H9 (cell line): ENCODE data around the gene MYL10. TPM values are rescaled to one million over a fixed set of nuclear protein-coding genes. Genes with fewer than 3 reads are reported as not detected.

Experiments
- DNase-seq: peaks from one replicate; pipeline ENCODE4 v3.0.0-alpha.2; 2017
- H2AFZ ChIP-seq: one replicate; pipeline ENCODE4 v1.6.1; 2013; ENCODE audit warnings: mild to moderate bottlenecking, low read length, control low read depth, moderate library complexity
- H2AK5ac ChIP-seq: 2 replicates; pipeline ENCODE4 v1.6.1; 2013; ENCODE audit warnings: low read length, control low read depth, mixed read lengths; ENCODE audit not compliant: insufficient read length
- H2BK120ac ChIP-seq: one replicate; pipeline ENCODE4 v1.6.1; 2013; ENCODE audit warnings: low read depth, mild to moderate bottlenecking, low read length, control low read depth, inconsistent platforms; ENCODE audit not compliant: poor library complexity, severe bottlenecking
- H2BK12ac ChIP-seq: 2 replicates; pipeline ENCODE4 v1.6.1; 2013; ENCODE audit warnings: low read length, control low read depth, mixed read lengths, low read depth; ENCODE audit not compliant: insufficient read length
- H2BK15ac ChIP-seq: 2 replicates; pipeline ENCODE4 v1.6.1; 2013; ENCODE audit warnings: low read depth, low read length, control low read depth
- H2BK20ac ChIP-seq: one replicate; pipeline ENCODE4 v1.6.1; 2013; ENCODE audit warnings: low read depth, mild to moderate bottlenecking, low read length, control low read depth, inconsistent platforms; ENCODE audit not compliant: poor library complexity, severe bottlenecking
- H2BK5ac ChIP-seq: 2 replicates; pipeline ENCODE4 v1.6.1; 2013; ENCODE audit warnings: low read length, control low read depth, mixed read lengths; ENCODE audit not compliant: insufficient read length
- H3K14ac ChIP-seq: 2 replicates; pipeline ENCODE4 v1.6.1; 2013; ENCODE audit warnings: low read length, control low read depth; ENCODE audit not compliant: insufficient read depth
- H3K18ac ChIP-seq: 2 replicates; pipeline ENCODE4 v1.6.1; 2013; ENCODE audit warnings: low read depth, mild to moderate bottlenecking, mixed read lengths, low read length, control low read depth; ENCODE audit not compliant: insufficient read length
- H3K23ac ChIP-seq: 2 replicates; pipeline ENCODE4 v1.6.1; 2013; ENCODE audit warnings: low read length, control low read depth, mixed read lengths, low read depth; ENCODE audit not compliant: insufficient read length
- H3K23me2 ChIP-seq: 2 replicates; pipeline ENCODE4 v1.6.1; 2013; ENCODE audit warnings: low read depth, mild to moderate bottlenecking, mixed read lengths, low read length, control low read depth; ENCODE audit not compliant: insufficient read length, poor library complexity, severe bottlenecking
- H3K27ac ChIP-seq: 2 replicates; pipeline ENCODE4 v1.5.1; 2013; ENCODE audit warnings: low read length, control low read depth, mixed read lengths, low read depth; ENCODE audit not compliant: insufficient read length
- H3K27me3 ChIP-seq: 2 replicates; pipeline ENCODE4 v1.6.1; 2013; ENCODE audit warnings: low read length, control low read depth, inconsistent platforms; ENCODE audit not compliant: insufficient read depth
- H3K4ac ChIP-seq: 2 replicates; pipeline ENCODE4 v1.6.1; 2013; ENCODE audit warnings: low read depth, mild to moderate bottlenecking, control low read depth, inconsistent platforms, low read length, moderate library complexity
- H3K4me1 ChIP-seq: 2 replicates; pipeline ENCODE4 v1.6.1; 2013; ENCODE audit warnings: low read length, control low read depth, inconsistent platforms; ENCODE audit not compliant: insufficient read depth
- H3K4me2 ChIP-seq: 2 replicates; pipeline ENCODE4 v1.6.1; 2013; ENCODE audit warnings: low read length, control low read depth, mixed read lengths; ENCODE audit not compliant: insufficient read length, insufficient read depth
- H3K56ac ChIP-seq: 2 replicates; pipeline ENCODE4 v1.6.1; 2013; ENCODE audit warnings: low read depth, mild to moderate bottlenecking, mixed read lengths, low read length, control low read depth; ENCODE audit not compliant: insufficient read length
- H3K79me1 ChIP-seq: 2 replicates; pipeline ENCODE4 v1.6.1; 2013; ENCODE audit warnings: low read depth, mild to moderate bottlenecking, moderate library complexity, low read length, control low read depth, inconsistent platforms; ENCODE audit not compliant: insufficient read depth, poor library complexity, severe bottlenecking
- H3K79me2 ChIP-seq: 2 replicates; pipeline ENCODE4 v1.6.1; 2013; ENCODE audit warnings: low read length, control low read depth, inconsistent platforms; ENCODE audit not compliant: insufficient read depth
- H3K9ac ChIP-seq: 2 replicates; pipeline ENCODE4 v1.6.1; 2013; ENCODE audit warnings: low read length, control low read depth, mixed read lengths; ENCODE audit not compliant: insufficient read length; ENCODE audit errors: extremely low read depth
- H3K9me3 ChIP-seq: one replicate; pipeline ENCODE4 v1.6.1; 2013; ENCODE audit warnings: low read depth, low read length, inconsistent platforms; ENCODE audit not compliant: control insufficient read depth
- H3T11ph ChIP-seq: one replicate; pipeline ENCODE4 v1.6.1; 2013; ENCODE audit warnings: mild to moderate bottlenecking, low read length, control low read depth, inconsistent platforms
- H4K20me1 ChIP-seq: one replicate; pipeline ENCODE4 v1.6.1; 2013; ENCODE audit not compliant: control insufficient read depth, insufficient read length, insufficient read depth
- H4K5ac ChIP-seq: 2 replicates; pipeline ENCODE4 v1.6.1; 2013; ENCODE audit warnings: low read depth, mild to moderate bottlenecking, mixed read lengths, low read length, control low read depth; ENCODE audit not compliant: insufficient read length
- H4K8ac ChIP-seq: replicated peaks from 2 replicates; pipeline ENCODE4 v1.6.1; 2013; ENCODE audit warnings: low read length, control low read depth, mixed read lengths, low read depth; ENCODE audit not compliant: insufficient read length
- H4K91ac ChIP-seq: 2 replicates; pipeline ENCODE4 v1.6.1; 2013; ENCODE audit warnings: low read depth, mild to moderate bottlenecking, moderate library complexity, mixed read lengths, low read length, control low read depth; ENCODE audit not compliant: insufficient read length
- H3K27ac Mint-ChIP-seq, 3 experiments: 2 replicates in 2 of 3; 3 replicates in 1 of 3; pipeline ENCODE4 v1.8.0; 2020 to 2021; ENCODE audit warnings: mixed read lengths in 3 of 3, mild to moderate bottlenecking in 1 of 3, moderate library complexity in 1 of 3
- H3K27me3 Mint-ChIP-seq: 2 replicates; pipeline ENCODE4 v1.8.0; 2021; ENCODE audit warnings: low read depth, mild to moderate bottlenecking, moderate library complexity, mixed read lengths
- H3K36me3 Mint-ChIP-seq, 3 experiments: 2 replicates in 2 of 3; 3 replicates in 1 of 3; pipeline ENCODE4 v1.8.0; 2020 to 2021; ENCODE audit warnings: low read depth in 3 of 3, mixed read lengths in 3 of 3; ENCODE audit not compliant: insufficient read depth in 1 of 3
- H3K4me1 Mint-ChIP-seq, 2 experiments: 2 replicates each; pipeline ENCODE4 v1.8.0; 2020; ENCODE audit warnings: mixed read lengths in 2 of 2
- H3K4me3 Mint-ChIP-seq, 2 experiments: 2 replicates in 1 of 2; 3 replicates in 1 of 2; pipeline ENCODE4 v1.8.0; 2020 to 2021; ENCODE audit warnings: mild to moderate bottlenecking in 2 of 2, mixed read lengths in 2 of 2, moderate library complexity in 1 of 2
- H3K9me3 Mint-ChIP-seq, 2 experiments: 2 replicates in 1 of 2; 3 replicates in 1 of 2; pipeline ENCODE4 v1.8.0; 2020; ENCODE audit warnings: mild to moderate bottlenecking in 2 of 2, mixed read lengths in 2 of 2, moderate library complexity in 1 of 2
- CTCF ChIP-seq: fragments of 200-600 bp; sonication (generic); conservative IDR thresholded peaks from 3 replicates; pipeline ENCODE4 v1.8.0; 2021; ENCODE audit warnings: antibody characterized with exemption, mild to moderate bottlenecking
- WGBS: extraction: QIAGEN DNeasy Blood & Tissue Kit; methylation state at CpG from one replicate; pipeline ENCODE4 v1.1.7; 2013; ENCODE audit warnings: missing lambda C conversion rate, low lambda C conversion rate, mixed read lengths; ENCODE audit not compliant: insufficient read length; ENCODE audit errors: extremely low coverage; 5-methylcytosine and 5-hydroxymethylcytosine counted together
- total RNA-seq: library from RNA; stranded (reverse); gene quantifications from 2 replicates; pipeline ENCODE4 v1.2.1, GENCODE V29; 2021

Gene MYL10
- total RNA-seq, 1 experiment from 2014 or later: 0.50 TPM

- no peak overlapping the region for H2BK20ac ChIP-seq
- no CpG with 5 or more reads among the region's 1 CpG for WGBS
- H2BK120ac ChIP-seq: no peak overlapping the region
- no peak overlapping the region for H3K4ac ChIP-seq
- H3T11ph ChIP-seq: no peak overlapping the region
- no peak overlapping the region for H2AK5ac ChIP-seq
- H2BK12ac ChIP-seq: no peak overlapping the region
- no peaks in the 10 kb centered on the region for H3K4me1 ChIP-seq
- no peak overlapping the region for H4K91ac ChIP-seq
- no peaks in the 10 kb centered on the region for H4K20me1 ChIP-seq
- no peak overlapping the region for H2BK5ac ChIP-seq
- no peak for TF ChIP-seq CTCF
- no peak overlapping the region for H3K23ac ChIP-seq
- no peaks in the 10 kb centered on the region for H3K27me3 ChIP-seq
- H3K79me2 ChIP-seq: no peaks in the 10 kb centered on the region
- H3K23me2 ChIP-seq: no peaks in the 10 kb centered on the region
- H3K14ac ChIP-seq: no peak overlapping the region
- Mint-ChIP-seq H3K4me3 (no peak overlapping the region), H3K4me1 (peaks cover 26 to 35% of the 10 kb centered on the region in 2 experiments), H3K9me3 (peaks cover 12 to 17% of the 10 kb centered on the region in 2 experiments), H3K27ac (no peak overlapping the region), H3K36me3 (peaks cover 9 to 19% (median 11%) of the 10 kb centered on the region in 3 experiments), H3K27me3 (peaks cover 4% of the 10 kb centered on the region)
- H3K4me2 ChIP-seq: no peak overlapping the region
- no peak overlapping the region for H3K9ac ChIP-seq
- H2AFZ ChIP-seq: no peak overlapping the region
- H2BK15ac ChIP-seq: no peak overlapping the region
- DNase-seq: peak; percentile 2
- no peaks in the 10 kb centered on the region for H3K79me1 ChIP-seq
- H4K5ac ChIP-seq: no peak overlapping the region
- H3K18ac ChIP-seq: no peak overlapping the region
- H3K56ac ChIP-seq: no peak overlapping the region
- H3K27ac ChIP-seq: no peak overlapping the region
- H4K8ac ChIP-seq: no peak overlapping the region
- peaks cover 10% of the 10 kb centered on the region for H3K9me3 ChIP-seq
Observed at GRCh38 chr7:101578552-101578951, 50.5 kb downstream of the MYL10 start.
